GM21526 (cell line): Measurements from ENCODE around the gene SIK3.
"Not testable (repeated sequence)": the region's sequence is repeated elsewhere in the genome, so short reads cannot be mapped to it uniquely, and the experiment has no call there.

Experiments
- ATAC-seq: cut with Tn5 transposase; IDR thresholded peaks from one replicate; pipeline ENCODE4 v1.9.1; 2021; ENCODE audit warnings: moderate library complexity; ENCODE audit not compliant: unreplicated experiment, low FRiP score

Gene SIK3

GRCh38 chr11:117052196-117053149 lies 45.8 kb downstream of the SIK3 start:
- ATAC-seq, result no peak

DNA sequence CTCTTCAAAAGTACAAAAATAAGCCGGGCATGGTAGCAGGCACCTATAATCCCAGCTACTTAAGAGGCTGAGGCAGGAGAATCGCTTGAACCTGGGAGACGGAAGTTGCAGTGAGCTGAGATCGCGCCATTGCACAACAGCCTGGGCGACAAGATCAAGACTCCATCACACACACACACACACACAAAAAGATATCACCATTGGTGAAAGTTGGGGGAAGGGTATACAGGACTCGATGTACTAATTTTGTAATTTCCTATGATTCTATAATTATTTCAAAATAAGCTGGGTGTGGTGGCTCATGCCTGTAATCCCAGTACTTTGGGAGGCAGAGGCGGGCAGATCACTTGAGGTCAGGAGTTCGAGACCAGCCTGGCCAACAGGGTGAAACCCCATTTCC lies 48.1 kb downstream of the SIK3 start:
- not testable (repeated sequence) for ATAC-seq

GRCh38 chr11:117046627-117047026 lies 51.6 kb downstream of the SIK3 start:
- ATAC-seq, result not testable (repeated sequence)

DNA sequence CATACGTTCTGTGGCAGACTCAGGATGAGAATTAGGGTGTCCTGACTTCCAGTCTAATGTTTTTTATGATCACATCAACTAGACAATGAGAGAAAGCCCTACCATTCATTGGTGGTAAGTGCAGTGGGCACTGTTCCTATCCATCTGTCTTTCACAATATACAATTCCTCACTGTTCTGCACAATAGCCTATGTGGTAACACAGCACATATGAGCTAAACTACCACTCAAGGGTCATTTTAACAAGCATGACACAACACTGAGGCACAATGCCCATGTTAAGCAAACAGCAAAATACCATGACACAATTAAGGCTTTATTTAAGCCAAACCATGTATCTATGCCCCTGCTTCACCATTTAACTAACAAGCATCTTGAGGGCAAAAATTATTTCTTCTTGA lies 52.3 kb downstream of the SIK3 start:
- ATAC-seq, result no peak

- no peak for ATAC-seq
Observed at GRCh38 chr11:117045196-117045595, 53.0 kb downstream of the SIK3 start.

DNA sequence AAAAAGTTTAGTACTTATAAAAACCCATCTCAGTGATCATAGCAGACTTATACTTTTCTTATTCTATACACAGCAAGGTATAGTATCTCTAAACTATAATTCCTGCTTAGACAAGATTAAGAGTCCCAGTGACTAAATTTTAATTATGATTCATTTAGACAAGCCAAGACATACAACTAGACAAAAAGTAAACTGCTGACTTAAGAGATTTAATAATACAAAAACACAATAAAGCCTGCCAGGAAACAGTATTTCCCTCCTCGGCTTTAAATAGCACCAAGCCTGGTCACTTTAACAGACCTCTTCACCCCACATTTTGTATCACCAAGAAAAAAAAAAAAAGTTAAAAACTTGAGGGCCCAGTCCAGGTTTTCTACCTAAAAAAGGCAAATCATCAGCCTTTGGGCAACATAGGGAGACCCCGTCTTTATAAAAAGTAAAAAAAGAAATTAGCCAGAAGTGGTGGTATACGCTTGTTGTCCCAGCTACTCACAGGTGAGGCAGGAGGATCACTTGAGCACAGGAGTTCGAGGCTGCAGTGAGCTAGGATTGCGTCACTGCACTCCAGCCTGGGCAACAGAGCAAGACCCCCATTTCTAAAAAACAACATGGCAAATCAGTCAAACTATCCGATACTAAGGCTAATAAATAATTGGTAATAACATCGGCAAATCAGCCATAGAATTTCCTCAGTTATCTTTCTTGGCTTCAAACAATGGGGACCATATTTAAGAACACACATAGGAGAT lies 53.8 kb downstream of the SIK3 start:
- no peak for ATAC-seq

DNA sequence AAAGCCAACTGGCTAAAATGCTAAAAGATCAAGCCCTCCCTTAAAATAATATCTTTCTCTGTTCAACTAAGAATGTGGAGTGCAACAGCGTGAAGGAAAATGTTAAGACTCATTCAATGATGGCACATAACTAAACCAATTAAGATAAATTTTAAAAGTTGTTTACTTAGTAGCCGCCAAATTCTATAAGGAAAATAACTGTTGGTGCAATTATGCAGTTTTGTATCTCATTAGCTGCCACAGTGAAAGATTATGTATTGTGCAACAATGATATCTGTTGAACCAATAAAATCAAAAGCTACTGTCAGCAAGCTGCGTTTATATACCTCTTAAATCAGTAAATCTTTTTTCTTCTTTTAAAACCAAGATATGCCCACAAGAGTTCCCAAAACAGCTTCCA lies 55.5 kb downstream of the SIK3 start:
- ATAC-seq, result no peak

DNA sequence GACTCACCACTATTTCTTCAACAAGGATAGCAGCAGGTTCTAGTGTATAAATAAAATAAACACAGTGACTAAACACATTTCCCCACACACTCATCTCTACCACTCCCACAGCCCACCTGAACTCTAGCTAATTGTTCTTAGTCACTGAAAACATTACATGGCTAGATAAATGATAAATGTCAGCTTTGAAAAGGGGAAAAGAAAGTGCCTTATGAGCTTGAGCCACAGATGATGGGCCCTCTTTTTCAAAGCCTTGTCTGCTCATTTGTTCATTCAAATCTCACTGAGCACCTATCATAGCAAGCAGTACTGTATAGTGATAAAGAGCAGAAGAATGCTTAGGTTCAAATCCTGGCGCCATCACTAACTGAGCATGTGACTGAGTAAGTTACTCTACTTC lies 58.3 kb downstream of the SIK3 start:
- ATAC-seq, result no peak

- ATAC-seq, result no peak
Observed at GRCh38 chr11:117039270-117039669, 59.0 kb downstream of the SIK3 start.

GRCh38 chr11:117037975-117038350 lies 60.3 kb downstream of the SIK3 start:
- no peak for ATAC-seq

- no peak for ATAC-seq
Observed at GRCh38 chr11:117037279-117037974, 60.8 kb downstream of the SIK3 start.

GRCh38 chr11:117034901-117035300 lies 63.3 kb downstream of the SIK3 start:
- ATAC-seq, result no peak

DNA sequence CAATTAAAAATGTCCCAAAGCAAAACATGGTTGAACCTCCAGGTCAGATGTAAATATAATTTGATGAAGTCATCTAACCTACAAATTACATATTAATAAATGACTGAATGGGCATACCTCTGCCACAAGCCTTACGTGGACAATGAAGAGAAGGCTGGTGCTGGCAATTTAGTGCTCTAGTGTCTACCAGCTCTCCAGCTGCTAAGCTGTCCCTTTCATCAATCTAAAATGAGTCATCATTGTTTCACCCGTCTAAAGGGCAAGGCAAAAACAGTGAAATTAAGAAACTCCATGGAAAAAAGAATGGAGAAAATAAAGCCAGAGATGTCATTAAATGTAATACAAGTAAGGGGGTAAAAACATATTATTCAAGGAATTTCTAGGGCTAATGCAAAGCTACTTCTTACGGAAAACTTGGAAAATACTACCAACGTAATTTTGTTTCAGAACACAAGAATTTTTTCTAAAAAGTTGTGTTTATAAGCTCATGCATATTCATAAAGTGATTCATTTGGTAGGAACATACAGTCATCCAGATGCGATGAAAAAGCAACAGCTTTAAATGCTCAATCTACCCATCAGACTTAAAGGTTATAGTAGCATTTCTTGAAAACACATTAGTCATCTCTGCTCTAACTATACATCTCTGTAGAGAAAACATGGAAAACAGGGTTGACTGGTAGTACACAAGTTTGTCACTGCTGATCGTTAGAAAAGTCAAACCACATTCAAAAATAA lies 71.5 kb downstream of the SIK3 start:
- no peak for ATAC-seq

DNA sequence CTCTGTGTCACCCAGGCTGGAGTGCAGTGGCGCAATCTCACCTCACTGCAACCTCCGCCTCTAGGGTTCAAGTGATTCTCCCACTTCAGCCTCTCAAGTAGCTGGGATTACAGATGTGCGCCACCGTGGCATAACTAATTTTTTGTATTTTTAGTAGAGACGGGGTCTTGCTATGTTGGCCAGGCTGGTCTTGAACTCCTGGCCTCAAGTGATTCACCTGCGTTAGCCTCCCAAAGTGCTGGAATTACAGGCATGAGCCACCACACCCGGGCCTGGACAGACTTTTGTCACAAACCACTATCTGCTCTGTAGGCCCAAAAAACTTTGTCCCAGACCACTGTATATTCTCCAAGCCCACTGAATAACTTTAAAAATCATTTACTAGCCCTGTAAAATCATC lies 74.5 kb downstream of the SIK3 start:
- not testable (repeated sequence) for ATAC-seq

GRCh38 chr11:117023178-117023577 lies 75.0 kb downstream of the SIK3 start:
- ATAC-seq, result no peak

GRCh38 chr11:117022526-117022925 lies 75.7 kb downstream of the SIK3 start:
- ATAC-seq, result no peak

GRCh38 chr11:117020869-117021564 lies 77.2 kb downstream of the SIK3 start:
- no peak for ATAC-seq

DNA sequence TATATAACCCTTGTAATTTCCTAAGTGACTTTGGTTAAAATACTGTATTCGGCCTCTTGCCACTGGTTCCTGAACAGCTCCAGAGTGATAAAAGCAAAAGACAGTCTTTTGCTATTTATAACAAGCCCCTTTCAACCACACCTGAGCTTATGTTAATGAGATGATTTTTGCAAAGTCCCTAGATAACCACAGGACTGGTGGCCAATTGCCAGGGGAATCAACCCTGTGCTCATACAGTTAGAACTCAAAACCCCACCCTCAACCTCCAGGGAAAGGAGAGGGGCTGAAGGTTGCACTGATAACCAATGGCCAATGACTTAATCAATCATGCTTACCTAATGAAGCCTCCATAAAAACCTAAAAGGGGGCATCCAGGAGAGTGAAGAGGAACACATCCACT lies 77.9 kb downstream of the SIK3 start:
- ATAC-seq, result no peak

DNA sequence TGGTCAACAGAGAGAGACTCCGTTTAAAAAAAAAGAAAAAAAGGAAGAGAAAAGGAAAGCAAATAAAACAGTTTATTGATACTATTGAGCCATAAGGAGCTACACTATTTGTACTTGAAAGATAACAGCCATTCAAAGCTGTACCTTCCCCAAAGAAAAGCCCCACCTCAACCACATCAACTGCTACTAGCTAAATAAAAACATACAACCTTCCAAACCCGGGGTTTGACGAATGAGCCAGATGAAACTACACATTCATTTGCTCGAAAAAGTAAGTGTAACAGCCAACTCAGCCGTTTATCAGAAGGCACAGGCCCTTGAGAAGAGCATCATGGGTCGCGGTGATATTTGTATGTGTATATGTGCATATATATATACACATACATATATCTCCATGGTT lies 78.4 kb downstream of the SIK3 start:
- ATAC-seq, result no peak

DNA sequence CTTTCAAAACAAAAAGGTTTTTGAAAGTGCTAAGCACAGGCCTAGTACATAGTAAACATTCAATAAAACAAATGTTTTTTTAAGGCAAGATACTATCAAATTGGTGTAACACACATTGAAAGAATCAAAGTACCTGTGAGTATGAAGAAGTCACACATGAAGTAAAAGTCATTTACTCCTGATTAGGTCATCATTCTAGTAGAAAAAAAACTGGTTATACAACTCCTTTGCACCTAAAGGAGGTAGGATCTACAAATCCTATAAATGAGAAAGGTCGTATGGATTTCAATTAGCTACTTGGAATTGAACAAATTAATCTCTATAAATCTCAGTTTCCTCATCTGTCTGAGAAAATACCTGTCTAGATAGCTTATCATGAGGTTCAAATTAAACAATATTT lies 80.8 kb downstream of the SIK3 start:
- no peak for ATAC-seq
